ENCODE results near the gene ATP5F1D.

- no peak for TF ChIP-seq ZNF274 (IDR thresholded peaks at IDR 0.05; ENCODE audit: low read depth, low read length)
- no peak for TF ChIP-seq YY1 (IDR thresholded peaks at IDR 0.05; ENCODE audit: insufficient read depth, insufficient read length)
- TF ChIP-seq SUZ12 (IDR thresholded peaks at IDR 0.05; ENCODE audit: extremely low read depth, insufficient read depth, insufficient read length) = no peak
Measured at GRCh38 chr19:1245494-1246264, 4.1 kb downstream of the ATP5F1D start.
